ENCODE data around the gene ULK3. TPM values are rescaled to one million over a fixed set of nuclear protein-coding genes. Genes with fewer than 3 reads are reported as not detected.

Gene ULK3
- total and polyA plus RNA-seq, 2 donors (not counting 3 experiments of a cell fraction or from before 2014, with no cell fraction given) = 36.0 to 48.6 TPM

DNA sequence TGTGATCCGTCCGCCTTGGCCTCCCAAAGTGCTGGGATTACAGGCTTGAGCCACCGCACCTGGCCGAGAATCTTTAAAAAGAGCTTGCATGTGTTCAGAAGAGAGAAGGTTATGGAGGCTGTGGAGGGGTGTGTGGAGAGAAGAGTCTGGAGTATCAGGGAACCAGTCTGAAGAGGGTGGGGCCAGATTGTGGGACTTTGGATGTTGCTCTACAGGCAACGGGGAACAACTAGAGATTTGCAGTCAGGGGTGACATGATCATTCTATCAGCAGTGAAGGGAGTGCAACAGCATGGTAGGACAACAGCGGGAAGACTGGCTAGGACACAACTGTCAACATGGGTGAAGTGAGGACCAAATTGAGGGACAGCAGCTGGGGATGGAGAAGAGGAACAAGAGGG lies 21.3 kb upstream of the ULK3 start:
- Histone ChIP-seq H2AFZ (ENCODE audit: low read depth, low read length) (no peak overlapping the region), H4K20me1 (replicated peaks; ENCODE audit: control insufficient read depth, extremely low read depth, insufficient read depth, low read length) (no peaks in the 10 kb centered on the region), H3K9me3 (replicated peaks; ENCODE audit: control insufficient read depth, insufficient read depth, low read length) (no peaks in the 10 kb centered on the region), H3K36me3 (ENCODE audit: control insufficient read depth in 2 of 2, extremely low read depth in 1 of 2, insufficient read depth in 2 of 2, low read length in 2 of 2) (no peaks in the 10 kb centered on the region), H3K4me2 (ENCODE audit: insufficient read depth, low read length) (no peak overlapping the region), H3K4me1 (ENCODE audit: control insufficient read depth, extremely low read depth, insufficient read depth, low read length) (peaks cover 18% of the 10 kb centered on the region), H3K79me2 (ENCODE audit: control insufficient read depth, insufficient read depth, low read length) (peaks cover 42% of the 10 kb centered on the region), H3K4me3 (replicated peaks in 1 of 3; ENCODE audit: insufficient read depth in 1 of 3, low read depth in 1 of 3, low read length in 3 of 3) (no peak overlapping the region), H3K9me1 (replicated peaks; ENCODE audit: control insufficient read depth, extremely low read depth, insufficient read depth, low read length) (no peaks in the 10 kb centered on the region), H3K27me3 (ENCODE audit: control insufficient read depth in 2 of 2, insufficient read depth in 2 of 2, low read length in 2 of 2) (no peaks in the 10 kb centered on the region), H3K9ac (replicated peaks; ENCODE audit: extremely low read depth, insufficient read depth, low read length) (no peak overlapping the region), H3K27ac (ENCODE audit: insufficient read depth, low read depth, low read length) (no peak overlapping the region)
- ChIA-PET POLR2A (no interaction called here), CTCF (interaction anchor here (1.1 to 1.4 kb wide), 2 partner anchors 20 to 37 kb away, joined by 3 to 11 read pairs; no protein-coding TSS in a partner anchor)
- no TSS peak for BruUV-seq (replicated peaks)
- dilution Hi-C loops (cut with MboI; ENCODE audit: extremely low pct_ligation_motif_present, low sequenced_read_pairs) = no loop called here
- intact Hi-C loops (cut with micrococcal nuclease) = no loop called here
- TF ChIP-seq MYC (IDR thresholded peaks at IDR 0.05; ENCODE audit: low read depth, low read length) (no peak), POLR2A (IDR thresholded peaks at IDR 0.05; ENCODE audit: low read depth, low read length) (no peak), EZH2 (IDR thresholded peaks at IDR 0.05; ENCODE audit: borderline replicate concordance, low read depth, low read length, severe bottlenecking) (no peak), FOS (IDR thresholded peaks at IDR 0.05; ENCODE audit: borderline replicate concordance, insufficient read depth, low read length) (no peak), POLR2AphosphoS5 (IDR thresholded peaks at IDR 0.05; ENCODE audit: insufficient read depth, low read depth, low read length) (no peak), JUN (IDR thresholded peaks at IDR 0.05; ENCODE audit: borderline replicate concordance, insufficient read depth, insufficient read length, low read depth) (no peak), GATA2 (IDR thresholded peaks at IDR 0.05; ENCODE audit: insufficient read depth, insufficient read length, low read depth, low read length) (no peak)
- TF ChIP-seq, protein P1, sequence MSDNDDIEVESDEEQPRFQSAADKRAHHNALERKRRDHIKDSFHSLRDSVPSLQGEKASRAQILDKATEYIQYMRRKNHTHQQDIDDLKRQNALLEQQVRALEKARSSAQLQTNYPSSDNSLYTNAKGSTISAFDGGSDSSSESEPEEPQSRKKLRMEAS (IDR thresholded peaks at IDR 0.05; ENCODE audit: insufficient read depth, insufficient read length) = no peak
- TF ChIP-seq, protein P2, sequence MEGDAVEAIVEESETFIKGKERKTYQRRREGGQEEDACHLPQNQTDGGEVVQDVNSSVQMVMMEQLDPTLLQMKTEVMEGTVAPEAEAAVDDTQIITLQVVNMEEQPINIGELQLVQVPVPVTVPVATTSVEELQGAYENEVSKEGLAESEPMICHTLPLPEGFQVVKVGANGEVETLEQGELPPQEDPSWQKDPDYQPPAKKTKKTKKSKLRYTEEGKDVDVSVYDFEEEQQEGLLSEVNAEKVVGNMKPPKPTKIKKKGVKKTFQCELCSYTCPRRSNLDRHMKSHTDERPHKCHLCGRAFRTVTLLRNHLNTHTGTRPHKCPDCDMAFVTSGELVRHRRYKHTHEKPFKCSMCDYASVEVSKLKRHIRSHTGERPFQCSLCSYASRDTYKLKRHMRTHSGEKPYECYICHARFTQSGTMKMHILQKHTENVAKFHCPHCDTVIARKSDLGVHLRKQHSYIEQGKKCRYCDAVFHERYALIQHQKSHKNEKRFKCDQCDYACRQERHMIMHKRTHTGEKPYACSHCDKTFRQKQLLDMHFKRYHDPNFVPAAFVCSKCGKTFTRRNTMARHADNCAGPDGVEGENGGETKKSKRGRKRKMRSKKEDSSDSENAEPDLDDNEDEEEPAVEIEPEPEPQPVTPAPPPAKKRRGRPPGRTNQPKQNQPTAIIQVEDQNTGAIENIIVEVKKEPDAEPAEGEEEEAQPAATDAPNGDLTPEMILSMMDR (IDR thresholded peaks at IDR 0.05; ENCODE audit: extremely low read depth in 1 of 2, insufficient read depth in 1 of 2, low read depth in 1 of 2, low read length in 2 of 2) = no peak
- FAIRE-seq = no peak
- no peak for DNase-seq (ENCODE audit: low read depth, low spot score)

Data from endothelial cell of umbilical vein (primary cell).